GM04503 (cell line): Measurements from ENCODE around the gene TSPAN5.
"Not testable (repeated sequence)": the region's sequence is repeated elsewhere in the genome, so short reads cannot be mapped to it uniquely, and the experiment has no call there.

Experiments used
- DNase-seq: peaks from one replicate; pipeline ENCODE4 v3.0.0-alpha.2; 2012; ENCODE audit warnings: low read depth

The TSPAN5 gene

GRCh38 chr4:98491899-98492559 lies 166.4 kb downstream of the TSPAN5 start:
- DNase-seq = no peak

DNA sequence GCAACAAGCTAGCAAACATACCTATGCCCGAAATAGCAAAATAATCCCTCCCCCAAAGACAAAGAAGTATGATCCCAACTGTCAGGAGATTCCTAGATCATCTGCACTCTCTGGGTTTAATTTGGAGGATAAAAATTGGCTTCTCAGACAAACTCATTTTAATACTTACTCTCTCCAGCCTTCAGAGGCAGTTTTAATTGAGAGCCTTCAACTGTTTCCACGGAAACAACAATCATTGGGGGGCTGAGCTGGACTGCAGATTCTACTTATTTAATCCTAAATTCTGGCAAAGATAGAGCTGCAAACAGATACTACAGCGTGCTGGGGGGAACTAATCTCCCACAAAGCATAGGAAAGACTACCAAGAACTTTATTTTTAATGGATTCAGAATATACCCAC lies 168.2 kb downstream of the TSPAN5 start:
- no peak for DNase-seq

DNA sequence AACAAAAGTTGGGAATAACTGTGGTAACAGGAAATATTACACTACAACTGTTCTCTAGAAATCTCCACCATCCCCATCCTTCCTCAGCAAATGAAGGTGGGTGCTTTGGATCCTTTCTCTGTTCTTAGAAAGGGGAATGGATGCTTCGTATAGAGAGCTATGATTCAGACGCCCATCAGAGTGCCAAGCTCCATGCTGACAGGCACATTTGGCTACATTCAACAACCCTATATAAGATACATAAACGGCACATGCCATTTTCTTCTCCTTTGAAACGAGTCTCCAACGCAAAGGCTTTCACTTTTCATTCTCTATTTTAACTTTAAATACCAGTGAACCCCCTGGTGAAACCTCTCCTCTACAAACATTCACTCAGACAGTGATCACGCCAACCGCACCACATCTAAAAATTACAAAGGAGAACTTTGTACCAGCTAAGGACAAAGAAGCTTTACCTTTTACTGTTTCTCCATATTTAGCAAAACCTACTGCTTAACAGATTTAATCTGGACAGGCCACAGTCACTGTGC lies 172.5 kb downstream of the TSPAN5 start:
- DNase-seq = no peak

DNA sequence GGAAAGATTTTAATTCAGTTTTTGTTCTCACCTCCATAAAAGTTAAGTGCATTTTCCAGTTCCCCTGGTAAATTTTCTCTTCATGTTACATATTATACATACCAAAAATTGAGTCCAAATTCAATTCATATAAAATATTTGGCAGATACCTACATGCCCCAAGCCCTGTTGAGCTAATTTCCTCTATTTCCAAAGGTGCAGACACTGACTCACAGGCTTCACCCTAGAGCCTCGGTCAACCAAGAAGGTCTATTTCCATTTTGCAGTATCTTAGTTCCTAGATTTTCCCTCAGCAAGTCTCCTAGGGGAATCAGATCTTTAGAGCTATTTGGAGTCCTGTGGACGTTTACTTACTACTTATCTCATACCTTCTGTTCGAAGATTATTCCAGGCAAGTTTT lies 174.4 kb downstream of the TSPAN5 start:
- no peak for DNase-seq

DNA sequence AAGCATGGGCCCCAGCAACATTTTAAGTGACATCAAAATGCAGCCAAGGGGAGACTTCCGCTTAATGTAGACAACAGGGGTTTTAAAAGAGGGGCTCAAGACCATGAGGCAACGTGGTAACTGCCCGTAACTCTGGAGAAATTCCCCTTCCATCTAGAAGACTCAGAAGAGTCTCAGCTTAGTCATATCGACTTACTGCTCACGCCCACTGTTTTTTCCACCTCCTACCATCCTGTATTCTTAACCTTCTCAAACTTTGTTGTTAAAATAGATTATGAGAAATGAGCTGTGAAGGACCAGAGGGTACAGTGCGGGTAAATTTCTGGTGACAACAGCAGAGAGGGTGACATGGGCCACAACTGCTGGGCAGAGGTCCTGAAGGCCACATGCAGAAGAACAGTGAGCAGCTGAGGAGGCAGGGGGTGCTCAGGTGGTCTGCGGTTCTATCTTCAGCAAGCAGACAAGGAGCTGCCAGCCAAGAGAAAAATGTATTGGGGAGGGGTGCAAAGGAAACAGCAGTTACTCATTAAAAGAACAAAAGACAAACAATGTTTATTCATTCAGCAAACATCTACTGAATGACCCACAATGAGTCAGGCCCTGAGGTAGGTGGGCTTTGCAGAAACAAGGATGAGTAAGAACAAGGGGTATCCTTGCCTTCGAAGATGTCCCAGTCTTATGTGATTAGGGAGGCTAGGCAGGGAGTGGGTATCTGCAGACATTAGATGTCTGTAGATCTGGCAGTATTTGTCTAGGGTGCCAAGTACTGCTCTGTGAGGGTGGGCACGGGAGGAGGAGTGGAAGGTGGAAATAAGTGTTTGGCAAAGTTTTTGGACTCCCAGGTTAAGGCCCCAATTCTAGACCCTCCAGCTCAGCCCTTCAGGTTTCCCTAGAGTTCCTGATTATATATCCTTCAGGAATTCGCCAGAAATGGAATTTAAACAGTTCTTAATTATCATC lies 175.3 kb downstream of the TSPAN5 start:
- no peak for DNase-seq

GRCh38 chr4:98482503-98482846 lies 175.9 kb downstream of the TSPAN5 start:
- no peak for DNase-seq

- DNase-seq = no peak
These were observed 177.2 kb downstream of the TSPAN5 start for GRCh38 chr4:98481167-98481566.

DNA sequence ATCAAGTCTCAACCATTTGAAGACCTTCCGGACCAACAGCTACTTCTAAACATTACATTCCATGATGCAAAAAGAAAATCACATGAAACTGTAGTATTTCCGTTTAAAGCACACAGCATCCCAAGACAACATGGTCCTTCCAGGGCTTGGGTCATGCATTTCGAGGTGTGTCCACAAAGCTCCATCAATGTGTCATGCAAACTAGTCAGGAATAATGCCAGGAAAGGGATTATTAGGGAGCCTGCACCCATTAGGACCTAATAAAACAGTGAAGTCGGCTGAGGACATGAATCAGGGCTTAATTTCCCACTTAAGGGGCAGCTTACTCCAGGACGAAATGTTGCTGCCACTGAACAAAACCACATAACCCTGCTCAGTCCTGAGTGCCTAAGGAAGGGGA lies 177.9 kb downstream of the TSPAN5 start:
- DNase-seq = no peak

DNA sequence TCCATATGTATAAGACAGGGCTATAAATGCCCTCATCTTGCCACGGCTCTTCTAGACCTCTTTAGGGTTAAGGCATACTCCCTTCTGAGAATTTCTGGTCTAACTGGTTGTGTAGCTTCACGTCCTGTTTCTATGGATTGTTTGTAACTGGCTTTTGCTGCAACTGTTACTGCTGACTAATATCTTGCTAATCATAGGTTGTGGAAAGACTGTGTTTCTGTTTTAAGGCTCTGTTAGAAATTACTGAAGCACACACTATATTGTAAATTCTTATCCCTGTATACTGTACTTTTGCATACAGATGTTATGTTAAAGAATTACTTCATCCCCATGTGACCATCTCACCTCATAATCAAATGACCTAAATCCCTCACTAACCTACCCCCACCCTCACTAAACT lies 178.8 kb downstream of the TSPAN5 start:
- not testable (repeated sequence) for DNase-seq

GRCh38 chr4:98476891-98477290 lies 181.5 kb downstream of the TSPAN5 start:
- no peak for DNase-seq

GRCh38 chr4:98474408-98474844 lies 184.0 kb downstream of the TSPAN5 start:
- peak; percentile 49 for DNase-seq

- no peak for DNase-seq
These were observed 185.4 kb downstream of the TSPAN5 start for GRCh38 chr4:98473046-98473445.

- DNase-seq = no peak
These were observed 187.6 kb downstream of the TSPAN5 start for GRCh38 chr4:98470831-98471230.

DNA sequence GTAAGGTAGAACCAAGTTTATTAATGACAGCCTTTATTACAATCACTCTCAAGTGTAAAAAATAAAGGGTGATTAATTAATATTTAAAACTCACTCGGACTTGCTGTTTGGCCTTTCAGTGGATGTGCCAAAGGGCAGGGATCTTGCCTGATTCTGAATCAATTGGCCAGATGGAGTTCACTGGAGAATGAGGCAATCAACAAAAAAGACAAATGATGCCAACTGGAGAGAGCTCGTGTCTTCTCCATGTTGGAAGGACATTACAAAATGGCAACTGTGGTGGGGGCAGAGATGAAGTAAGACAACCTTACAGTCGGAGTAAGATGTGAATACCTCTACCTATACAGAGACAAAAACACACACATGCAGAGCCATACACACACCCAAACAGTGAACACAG lies 188.0 kb downstream of the TSPAN5 start:
- no peak for DNase-seq

GRCh38 chr4:98469771-98470170 lies 188.6 kb downstream of the TSPAN5 start:
- no peak for DNase-seq

- DNase-seq = no peak
These were observed 189.7 kb downstream of the TSPAN5 start for GRCh38 chr4:98468709-98469108.

DNA sequence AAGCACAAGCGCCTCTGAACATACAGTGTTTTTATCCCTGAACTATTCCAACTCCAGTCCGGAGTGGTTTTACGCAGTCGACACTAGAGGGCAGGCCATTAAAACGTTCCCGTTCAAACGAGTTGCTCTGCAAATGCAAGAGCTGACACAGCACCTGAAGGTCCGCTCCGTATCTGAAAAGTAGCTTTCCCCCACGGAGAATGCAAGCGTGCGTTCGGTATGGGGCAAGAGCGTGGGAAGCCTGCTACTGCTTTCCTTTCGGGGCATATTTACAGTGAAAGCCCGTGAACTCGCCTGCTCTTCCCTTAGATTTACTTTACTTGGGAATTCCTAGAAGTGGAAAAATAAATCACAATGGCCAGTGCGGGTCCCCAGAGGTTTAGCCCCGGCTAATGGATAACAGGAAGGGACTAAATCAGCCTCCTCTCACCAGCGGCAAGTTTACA lies 190.8 kb downstream of the TSPAN5 start:
- peak; percentile 58 for DNase-seq

- no peak for DNase-seq
These were observed 191.4 kb downstream of the TSPAN5 start for GRCh38 chr4:98466868-98467599.

DNA sequence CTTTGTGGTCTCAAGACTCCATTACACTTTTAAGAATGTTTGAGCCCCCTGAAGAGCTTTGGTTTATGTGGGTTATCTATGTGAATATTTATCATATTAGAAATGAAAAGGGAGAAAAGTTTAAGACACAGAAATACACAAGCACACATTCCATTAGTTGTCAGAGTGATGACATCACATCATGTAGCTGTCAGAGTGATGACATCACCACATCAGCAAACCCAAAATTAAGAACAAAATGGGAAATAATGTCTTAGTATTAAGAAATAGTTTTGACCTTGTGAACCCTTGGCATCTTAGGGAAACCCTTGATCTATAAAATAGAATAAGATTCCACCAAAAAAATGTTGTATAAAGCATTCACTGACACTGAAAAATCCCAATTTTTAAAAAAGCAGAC lies 195.9 kb downstream of the TSPAN5 start:
- no peak for DNase-seq

DNA sequence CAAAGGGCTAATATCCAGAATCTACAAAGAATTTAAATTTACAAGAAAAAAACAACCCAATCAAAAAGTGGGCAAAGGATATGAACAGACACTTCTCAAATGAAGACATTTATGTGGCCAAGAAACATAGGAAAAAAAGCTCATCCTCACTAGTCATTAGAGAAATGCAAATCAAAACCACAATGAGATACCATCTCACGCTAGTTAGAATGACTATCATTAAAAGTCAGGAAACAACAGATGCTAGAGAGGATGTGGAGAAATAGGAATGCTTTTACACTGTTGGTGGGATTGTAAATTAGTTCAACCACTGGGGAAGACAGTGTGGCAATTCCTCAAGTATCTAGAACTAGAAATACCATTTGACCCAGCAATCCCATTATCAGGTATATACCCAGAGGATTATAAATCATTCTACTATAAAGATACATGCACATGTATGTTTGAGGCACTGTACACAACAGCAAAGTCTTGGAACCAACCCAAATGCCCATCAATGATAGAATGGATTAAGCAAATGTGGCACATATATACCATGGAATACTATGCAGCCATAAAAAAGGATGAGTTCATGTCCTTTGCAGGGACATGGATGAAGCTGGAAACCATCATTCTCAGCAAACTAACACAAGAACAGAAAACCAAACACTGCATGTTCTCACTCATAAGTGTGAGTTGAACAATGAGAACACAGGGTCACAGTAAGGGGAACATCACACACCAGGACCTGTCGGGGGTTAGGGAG lies 197.1 kb downstream of the TSPAN5 start:
- not testable (repeated sequence) for DNase-seq

- not testable (repeated sequence) for DNase-seq
These were observed 201.0 kb downstream of the TSPAN5 start for GRCh38 chr4:98457422-98457821.

DNA sequence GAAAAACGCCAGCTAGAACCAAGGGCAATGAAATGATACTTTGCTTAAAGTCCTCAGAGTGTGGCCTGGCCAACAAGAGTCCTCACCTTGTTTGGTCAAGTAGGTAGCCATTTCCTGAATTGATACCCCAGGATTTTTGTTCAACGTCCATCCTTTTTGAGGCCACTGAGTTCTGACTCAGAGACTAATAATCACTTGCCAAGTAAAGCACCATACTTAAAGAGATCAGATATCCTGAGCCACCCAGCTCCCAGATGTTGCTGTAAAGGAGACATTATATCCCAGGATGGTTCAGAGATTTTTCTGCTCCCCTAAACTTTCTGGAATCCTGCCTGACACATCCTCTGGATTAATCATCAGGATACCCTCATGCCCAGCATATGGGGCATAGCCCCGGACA lies 206.3 kb downstream of the TSPAN5 start:
- no peak for DNase-seq
